ENCODE measurements around the gene TANGO2.

TANGO2 gene

GRCh38 chr22:19989725-19990067 lies 31.2 kb upstream of the TANGO2 start:
- DNase-seq (ENCODE audit: low read depth, low spot score) = no peak
- Histone ChIP-seq H3K36me3 (ENCODE audit: insufficient read depth, insufficient read length, low read length) (no peaks in the 10 kb centered on the region), H3K9ac (ENCODE audit: insufficient read length, low read depth) (no peak overlapping the region), H3K27me3 (ENCODE audit: insufficient read depth, insufficient read length) (no peaks in the 10 kb centered on the region), H3K4me1 (ENCODE audit: insufficient read depth, insufficient read length) (peaks cover 15% of the 10 kb centered on the region), H3K9me3 (ENCODE audit: insufficient read depth, low read length) (no peaks in the 10 kb centered on the region), H3K4me3 (ENCODE audit: insufficient read length, low read depth) (no peak overlapping the region)
- TF ChIP-seq ZNF274 (IDR thresholded peaks at IDR 0.05; ENCODE audit: low read depth, low read length) (no peak), YY1 (IDR thresholded peaks at IDR 0.05; ENCODE audit: insufficient read depth, insufficient read length) (no peak), SUZ12 (IDR thresholded peaks at IDR 0.05; ENCODE audit: extremely low read depth, insufficient read depth, insufficient read length) (no peak)

GRCh38 chr22:19990188-19990587 lies 30.7 kb upstream of the TANGO2 start:
- TF ChIP-seq SUZ12 (IDR thresholded peaks at IDR 0.05; ENCODE audit: extremely low read depth, insufficient read depth, insufficient read length) = no peak
- no peak for TF ChIP-seq ZNF274 (IDR thresholded peaks at IDR 0.05; ENCODE audit: low read depth, low read length)
- TF ChIP-seq YY1 (IDR thresholded peaks at IDR 0.05; ENCODE audit: insufficient read depth, insufficient read length) = no peak

GRCh38 chr22:19990609-19991394 lies 30.1 kb upstream of the TANGO2 start:
- Histone ChIP-seq H3K4me3 (ENCODE audit: insufficient read length, low read depth) (no peak overlapping the region), H3K27me3 (ENCODE audit: insufficient read depth, insufficient read length) (no peaks in the 10 kb centered on the region), H3K9me3 (ENCODE audit: insufficient read depth, low read length) (no peaks in the 10 kb centered on the region), H3K4me1 (ENCODE audit: insufficient read depth, insufficient read length) (peaks cover 15% of the 10 kb centered on the region), H3K36me3 (ENCODE audit: insufficient read depth, insufficient read length, low read length) (no peaks in the 10 kb centered on the region), H3K9ac (ENCODE audit: insufficient read length, low read depth) (no peak overlapping the region)
- TF ChIP-seq ZNF274 (IDR thresholded peaks at IDR 0.05; ENCODE audit: low read depth, low read length) (no peak), YY1 (IDR thresholded peaks at IDR 0.05; ENCODE audit: insufficient read depth, insufficient read length) (no peak), SUZ12 (IDR thresholded peaks at IDR 0.05; ENCODE audit: extremely low read depth, insufficient read depth, insufficient read length) (no peak)
- DNase-seq (ENCODE audit: low read depth, low spot score) = no peak

More at GRCh38 chr22:19990188-19990587, 30.7 kb upstream of the TANGO2 start:
- Histone ChIP-seq H3K9ac (ENCODE audit: insufficient read length, low read depth) (no peak overlapping the region), H3K4me1 (ENCODE audit: insufficient read depth, insufficient read length) (peaks cover 15% of the 10 kb centered on the region), H3K4me3 (ENCODE audit: insufficient read length, low read depth) (no peak overlapping the region), H3K36me3 (ENCODE audit: insufficient read depth, insufficient read length, low read length) (no peaks in the 10 kb centered on the region), H3K27me3 (ENCODE audit: insufficient read depth, insufficient read length) (no peaks in the 10 kb centered on the region), H3K9me3 (ENCODE audit: insufficient read depth, low read length) (no peaks in the 10 kb centered on the region)
- DNase-seq (ENCODE audit: low read depth, low spot score) = no peak

- Histone ChIP-seq H3K9ac (ENCODE audit: insufficient read length, low read depth) (no peak overlapping the region), H3K4me1 (ENCODE audit: insufficient read depth, insufficient read length) (peaks cover 12% of the 10 kb centered on the region), H3K9me3 (ENCODE audit: insufficient read depth, low read length) (no peaks in the 10 kb centered on the region), H3K27me3 (ENCODE audit: insufficient read depth, insufficient read length) (no peaks in the 10 kb centered on the region), H3K36me3 (ENCODE audit: insufficient read depth, insufficient read length, low read length) (no peaks in the 10 kb centered on the region), H3K4me3 (ENCODE audit: insufficient read length, low read depth) (no peak overlapping the region)
- DNase-seq (ENCODE audit: low read depth, low spot score) = no peak
- no peak for TF ChIP-seq SUZ12 (IDR thresholded peaks at IDR 0.05; ENCODE audit: extremely low read depth, insufficient read depth, insufficient read length)
- TF ChIP-seq ZNF274 (IDR thresholded peaks at IDR 0.05; ENCODE audit: low read depth, low read length) = no peak
- no peak for TF ChIP-seq YY1 (IDR thresholded peaks at IDR 0.05; ENCODE audit: insufficient read depth, insufficient read length)
Observed at GRCh38 chr22:19991395-19991644, 29.6 kb upstream of the TANGO2 start.

GRCh38 chr22:19991645-19992451 lies 29.1 kb upstream of the TANGO2 start:
- no peak for DNase-seq (ENCODE audit: low read depth, low spot score)
- TF ChIP-seq YY1 (IDR thresholded peaks at IDR 0.05; ENCODE audit: insufficient read depth, insufficient read length) (no peak), SUZ12 (IDR thresholded peaks at IDR 0.05; ENCODE audit: extremely low read depth, insufficient read depth, insufficient read length) (no peak), ZNF274 (IDR thresholded peaks at IDR 0.05; ENCODE audit: low read depth, low read length) (no peak)
- no peaks in the 10 kb centered on the region for H3K36me3 ChIP-seq (ENCODE audit: insufficient read depth, insufficient read length, low read length)
- H3K9me3 ChIP-seq (ENCODE audit: insufficient read depth, low read length) = no peaks in the 10 kb centered on the region
- H3K27me3 ChIP-seq (ENCODE audit: insufficient read depth, insufficient read length) = no peaks in the 10 kb centered on the region
- H3K4me3 ChIP-seq (ENCODE audit: insufficient read length, low read depth) = no peak overlapping the region
- no peak overlapping the region for H3K9ac ChIP-seq (ENCODE audit: insufficient read length, low read depth)
- peaks cover 12% of the 10 kb centered on the region for H3K4me1 ChIP-seq (ENCODE audit: insufficient read depth, insufficient read length)

- H3K4me1 ChIP-seq (ENCODE audit: insufficient read depth, insufficient read length) = peaks cover 12% of the 10 kb centered on the region
- no peak for DNase-seq (ENCODE audit: low read depth, low spot score)
- H3K4me3 ChIP-seq (ENCODE audit: insufficient read length, low read depth) = no peak overlapping the region
- H3K9ac ChIP-seq (ENCODE audit: insufficient read length, low read depth) = no peak overlapping the region
- TF ChIP-seq YY1 (IDR thresholded peaks at IDR 0.05; ENCODE audit: insufficient read depth, insufficient read length) (no peak), SUZ12 (IDR thresholded peaks at IDR 0.05; ENCODE audit: extremely low read depth, insufficient read depth, insufficient read length) (no peak), ZNF274 (IDR thresholded peaks at IDR 0.05; ENCODE audit: low read depth, low read length) (no peak)
- H3K27me3 ChIP-seq (ENCODE audit: insufficient read depth, insufficient read length) = no peaks in the 10 kb centered on the region
- H3K9me3 ChIP-seq (ENCODE audit: insufficient read depth, low read length) = no peaks in the 10 kb centered on the region
- no peaks in the 10 kb centered on the region for H3K36me3 ChIP-seq (ENCODE audit: insufficient read depth, insufficient read length, low read length)
Observed at GRCh38 chr22:19992481-19992911, 28.4 kb upstream of the TANGO2 start.

- no peaks in the 10 kb centered on the region for H3K36me3 ChIP-seq (ENCODE audit: insufficient read depth, insufficient read length, low read length)
- no peak for TF ChIP-seq YY1 (IDR thresholded peaks at IDR 0.05; ENCODE audit: insufficient read depth, insufficient read length)
- TF ChIP-seq SUZ12 (IDR thresholded peaks at IDR 0.05; ENCODE audit: extremely low read depth, insufficient read depth, insufficient read length) = no peak
- TF ChIP-seq ZNF274 (IDR thresholded peaks at IDR 0.05; ENCODE audit: low read depth, low read length) = no peak
- H3K27me3 ChIP-seq (ENCODE audit: insufficient read depth, insufficient read length) = no peaks in the 10 kb centered on the region
- DNase-seq (ENCODE audit: low read depth, low spot score) = no peak
- H3K4me3 ChIP-seq (ENCODE audit: insufficient read length, low read depth) = no peak overlapping the region
- no peak overlapping the region for H3K9ac ChIP-seq (ENCODE audit: insufficient read length, low read depth)
- peaks cover 14% of the 10 kb centered on the region for H3K4me1 ChIP-seq (ENCODE audit: insufficient read depth, insufficient read length)
- no peaks in the 10 kb centered on the region for H3K9me3 ChIP-seq (ENCODE audit: insufficient read depth, low read length)
Observed at GRCh38 chr22:19992921-19993355, 28.0 kb upstream of the TANGO2 start.
